IMR-90 (cell line): Measurements from ENCODE around the gene NACC1. TPM values are rescaled to one million over a fixed set of nuclear protein-coding genes. Genes with fewer than 3 reads are reported as not detected.

ENCODE experiments used
- ATAC-seq: fragments of 200-7000 bp; cut with Tn5 transposase; 2 replicates; pipeline ENCODE4 v1.9.1; 2020; ENCODE audit warnings: low read depth, mild to moderate bottlenecking, moderate library complexity
- BruUV-seq: library from RNA; stranded (reverse); fragments of 400-500 nt; replicated peaks from 2 replicates; lab custom pipeline; 2021; lab: Mats Ljungman, UMichigan
- CTCF ChIA-PET: fragments of 300-600 bp; formaldehyde crosslinking; extraction: SDS; loops from one replicate; lab custom pipeline; 2021; ENCODE audit warnings: antibody characterized with exemption; lab: Yijun Ruan, JAX
- POLR2A ChIA-PET: fragments of 300-600 bp; sonication (Branson Sonifier 250); formaldehyde crosslinking; loops from one replicate; lab custom pipeline; 2022; ENCODE audit warnings: antibody characterized with exemption; ENCODE audit not compliant: unreplicated experiment; lab: Charles Lee
- DNase-seq: peaks from one replicate; pipeline ENCODE4 v3.0.0; 2013
- H2AFZ ChIP-seq: replicated peaks from 2 replicates; pipeline ENCODE3; 2013; ENCODE audit warnings: low read length, mild to moderate bottlenecking; ENCODE audit not compliant: poor library complexity
- H2AK5ac ChIP-seq: 2 replicates; pipeline ENCODE4 v1.6.1; 2013; ENCODE audit warnings: low read depth, low read length, inconsistent platforms
- H2AK9ac ChIP-seq: replicated peaks from 2 replicates; pipeline ENCODE3; 2013; ENCODE audit warnings: mild to moderate bottlenecking, low read depth, low read length, moderate library complexity; ENCODE audit not compliant: poor library complexity
- H2BK120ac ChIP-seq: 2 replicates; pipeline ENCODE4 v1.6.1; 2013; ENCODE audit warnings: low read depth, low read length, inconsistent platforms
- H2BK15ac ChIP-seq: 3 replicates; pipeline ENCODE4 v1.6.1; 2013; ENCODE audit warnings: low read depth, low read length, inconsistent platforms
- H2BK20ac ChIP-seq: 2 replicates; pipeline ENCODE4 v1.6.1; 2013; ENCODE audit warnings: low read depth, mild to moderate bottlenecking, inconsistent platforms, low read length, moderate library complexity
- H2BK5ac ChIP-seq: 2 replicates; pipeline ENCODE4 v1.6.1; 2013; ENCODE audit warnings: mild to moderate bottlenecking, low read depth, low read length, inconsistent platforms; ENCODE audit not compliant: poor library complexity, severe bottlenecking
- H3K14ac ChIP-seq: replicated peaks from 2 replicates; pipeline ENCODE4 v1.6.1; 2013; ENCODE audit warnings: low read depth, low read length, inconsistent platforms
- H3K18ac ChIP-seq: 2 replicates; pipeline ENCODE4 v1.6.1; 2013; ENCODE audit warnings: low read depth, low read length, control low read depth
- H3K23ac ChIP-seq: 2 replicates; pipeline ENCODE4 v1.6.1; 2013; ENCODE audit warnings: low read depth, low read length, inconsistent platforms
- H3K27ac ChIP-seq: 2 replicates; pipeline ENCODE4 v1.5.1; 2013; ENCODE audit warnings: mild to moderate bottlenecking, control low read depth, low read length; ENCODE audit not compliant: insufficient read depth
- H3K27me3 ChIP-seq: 2 replicates; pipeline ENCODE4 v1.6.1; 2013; ENCODE audit warnings: low read length; ENCODE audit not compliant: control insufficient read depth, insufficient read depth
- H3K36me3 ChIP-seq: 2 replicates; pipeline ENCODE4 v1.6.1; 2013; ENCODE audit warnings: low read length, mixed read lengths; ENCODE audit not compliant: control insufficient read depth, insufficient read depth
- H3K4ac ChIP-seq: 2 replicates; pipeline ENCODE4 v1.6.1; 2013; ENCODE audit warnings: low read depth, low read length, inconsistent platforms
- H3K4me1 ChIP-seq: 2 replicates; pipeline ENCODE4 v1.6.1; 2013; ENCODE audit warnings: low read length, mixed read lengths; ENCODE audit not compliant: control insufficient read depth, insufficient read depth
- H3K4me2 ChIP-seq: 2 replicates; pipeline ENCODE4 v1.6.1; 2013; ENCODE audit warnings: low read depth, mild to moderate bottlenecking, control low read depth, low read length, moderate library complexity
- H3K4me3 ChIP-seq: 2 replicates; pipeline ENCODE4 v1.5.1; 2013; ENCODE audit warnings: low read depth, mild to moderate bottlenecking, control low read depth, low read length, moderate library complexity; ENCODE audit not compliant: insufficient read depth
- H3K56ac ChIP-seq: 2 replicates; pipeline ENCODE4 v1.6.1; 2013; ENCODE audit warnings: low read length, inconsistent platforms; ENCODE audit not compliant: insufficient read depth; ENCODE audit errors: extremely low read depth
- H3K79me1 ChIP-seq, 2 experiments: 2 replicates each; pipeline ENCODE4 v1.6.1; 2013; ENCODE audit warnings: low read length in 2 of 2, inconsistent platforms in 1 of 2, low read depth in 1 of 2
- H3K9ac ChIP-seq: 2 replicates; pipeline ENCODE4 v1.6.1; 2013; ENCODE audit warnings: low read depth, low read length, control low read depth
- H3K9me1 ChIP-seq: 2 replicates; pipeline ENCODE4 v1.6.1; 2013; ENCODE audit warnings: low read length, inconsistent platforms; ENCODE audit not compliant: insufficient read depth
- H3K9me3 ChIP-seq: 2 replicates; pipeline ENCODE4 v1.6.1; 2013; ENCODE audit warnings: low read length; ENCODE audit not compliant: control insufficient read depth, insufficient read depth
- H4K20me1 ChIP-seq: 2 replicates; pipeline ENCODE4 v1.6.1; 2013; ENCODE audit warnings: low read length, inconsistent platforms; ENCODE audit not compliant: insufficient read depth
- H4K5ac ChIP-seq: 2 replicates; pipeline ENCODE4 v1.6.1; 2013; ENCODE audit warnings: mild to moderate bottlenecking, low read depth, low read length, control low read depth
- H4K8ac ChIP-seq, 2 experiments: 2 replicates each; pipeline ENCODE4 v1.6.1; 2013; ENCODE audit warnings: low read depth in 2 of 2, low read length in 2 of 2, control low read depth in 1 of 2, inconsistent platforms in 1 of 2
- H4K91ac ChIP-seq: 2 replicates; pipeline ENCODE4 v1.6.1; 2013; ENCODE audit warnings: low read depth, low read length, inconsistent platforms; ENCODE audit not compliant: insufficient read depth
- CEBPB ChIP-seq: IDR thresholded peaks from 2 replicates; pipeline ENCODE4 v1.6.1; 2012; ENCODE audit warnings: low read depth, low read length, improper control_type of control experiment
- MAZ ChIP-seq: IDR thresholded peaks from 2 replicates; pipeline ENCODE4 v1.6.1; 2012; ENCODE audit warnings: low read depth, mild to moderate bottlenecking, low read length, improper control_type of control experiment, moderate library complexity, borderline replicate concordance
- NFE2L2 ChIP-seq: fragments of 150-350 bp; IDR thresholded peaks from 2 replicates; pipeline ENCODE4 v1.6.1; 2016; ENCODE audit warnings: low read depth, mild to moderate bottlenecking, low read length
- SMC3 ChIP-seq: fragments of 150-350 bp; IDR thresholded peaks from 2 replicates; pipeline ENCODE4 v1.6.1; 2016; ENCODE audit warnings: low read depth, mild to moderate bottlenecking, antibody characterized with exemption, low read length, moderate library complexity
- WGBS, 2 experiments: methylation state at CpG; one replicate each; pipeline versions ENCODE4 v1.1.5 to v1.1.7; 2013; ENCODE audit warnings: missing lambda C conversion rate in 2 of 2; ENCODE audit not compliant: insufficient read length in 1 of 2; ENCODE audit errors: extremely low coverage in 2 of 2; 5-methylcytosine and 5-hydroxymethylcytosine counted together
- dilution Hi-C: fragments of 300-500 bp; cut with HindIII; formaldehyde crosslinking; loops from one replicate; pipeline ENCODE4 v1.14.3; 2018; ENCODE audit warnings: low sequenced_read_pairs; ENCODE audit not compliant: unreplicated experiment
- in situ Hi-C: fragments of 300-500 bp; cut with MboI; formaldehyde crosslinking; loops from 3 replicates; pipeline ENCODE4 v1.14.3; 2019; ENCODE audit warnings: low sequenced_read_pairs, inconsistent platforms, mixed read lengths
- intact Hi-C: fragments of 100-400 bp; cut with micrococcal nuclease; formaldehyde crosslinking; loops from 2 replicates; pipeline ENCODE4 v1.10.0; 2022
- polyA plus RNA-seq, 3 experiments: library from polyadenylated mRNA; depleted of rRNA; stranded (reverse); fragments of >200 nt; gene quantifications; 2 replicates each; pipeline ENCODE4 v1.2.3, GENCODE V29; 2012; ENCODE audit warnings: low replicate concordance in 1 of 3
- total RNA-seq: library from RNA; depleted of rRNA; stranded (reverse); fragments of >200 nt; gene quantifications from 2 replicates; pipeline ENCODE4 v1.2.3, GENCODE V29; 2012

Gene NACC1
- total and polyA plus RNA-seq, 2 of the 4 experiments (the other 2 are of a cell fraction), result 42.5 to 181 TPM

GRCh38 chr19:13101590-13102415, 16.3 kb upstream of the NACC1 start:
- CTCF ChIA-PET, result no interaction called here
- Histone ChIP-seq H3K56ac (no peak overlapping the region), H2BK120ac (no peak overlapping the region), H4K91ac (no peak overlapping the region; the same call in 1 of the 2 replicates), H3K9ac (peak overlapping the region; percentile 39), H3K14ac (no peak overlapping the region), H4K20me1 (no peaks in the 10 kb centered on the region; the same call in 1 of the 2 replicates), H3K4ac (peak overlapping the region; percentile 66), H3K79me1 (peaks cover 0 to 17% of the 10 kb centered on the region in 2 experiments; a peak in 1 of 4 replicates), H4K5ac (peak overlapping the region; percentile 18; the same call in 1 of the 2 replicates), H2BK20ac (no peak overlapping the region), H3K27ac (peak overlapping the region; percentile 45; the same call in 1 of the 2 replicates), H3K9me1 (0 out of 2 replicates have a peak, but pooled peaks cover 4% of the 10 kb centered on the region), H3K18ac (no peak overlapping the region), H2AK5ac (no peak overlapping the region), H4K8ac (peak overlapping the region; percentile 6 to 31; a peak in 2 of 4 replicates), H3K4me3 (no peak overlapping the region), H3K4me2 (peak overlapping the region; percentile 20), H2AFZ (peak overlapping the region; percentile 81), H2BK5ac (no peak overlapping the region), H2BK15ac (no peak overlapping the region), H3K23ac (no peak overlapping the region; the same call in 1 of the 2 replicates), H3K36me3 (peaks cover 10% of the 10 kb centered on the region), H3K9me3 (no peaks in the 10 kb centered on the region), H2AK9ac (no peak overlapping the region), H3K4me1 (peaks cover 12% of the 10 kb centered on the region), H3K27me3 (no peaks in the 10 kb centered on the region)
- TF ChIP-seq NFE2L2 (no peak), SMC3 (no peak), CEBPB (no peak), MAZ (no peak)
- 94% methylated on average over 3 of the region's 7 CpGs; no CpG with 5 or more reads in 1 of the 2 experiments for WGBS, 2 experiments
- BruUV-seq, result no TSS peak
- dilution Hi-C loops, result no loop called here
- in situ Hi-C loops, result no loop called here
- intact Hi-C loops, result no loop called here
- DNase-seq (no peak), ATAC-seq (no peak)
- POLR2A ChIA-PET, result no interaction called here
